Stimulated activated effector memory CD8-positive, alpha-beta T cell treated with anti-CD3 and anti-CD28 coated beads, Interleukin-12 subunit alpha, Interleukin-12 subunit beta, amount 100 ng/mL, for 72 hours (primary cell): ENCODE results near the gene CASP12.

Source experiments
- ATAC-seq: fragments of 150-1000 bp; cut with Tn5 transposase; 2 replicates; pipeline ENCODE4 v1.10.0; 2021
- DNase-seq, 2 donors: peaks; one replicate each; pipeline ENCODE4 v3.0.0; 2021 to 2022; ENCODE audit warnings: low spot score in 2 of 2
- H3K27ac Mint-ChIP-seq: one replicate; pipeline ENCODE4 v1.8.0; 2022; ENCODE audit warnings: mild to moderate bottlenecking, mixed read lengths
- H3K36me3 Mint-ChIP-seq: one replicate; pipeline ENCODE4 v1.8.0; 2022; ENCODE audit warnings: mild to moderate bottlenecking, mixed read lengths
- H3K4me1 Mint-ChIP-seq: one replicate; pipeline ENCODE4 v1.8.0; 2022; ENCODE audit warnings: mixed read lengths
- H3K4me3 Mint-ChIP-seq: one replicate; pipeline ENCODE4 v1.8.0; 2022; ENCODE audit warnings: mild to moderate bottlenecking, mixed read lengths
- H3K9me3 Mint-ChIP-seq: one replicate; pipeline ENCODE4 v1.8.0; 2022; ENCODE audit warnings: mixed read lengths

CASP12 gene

GRCh38 chr11:104870910-104871309 lies 27.4 kb downstream of the CASP12 start:
- Mint-ChIP-seq H3K27ac (no peak overlapping the region), H3K4me3 (no peak overlapping the region), H3K9me3 (no peaks in the 10 kb centered on the region), H3K36me3 (no peaks in the 10 kb centered on the region), H3K4me1 (peaks cover 9% of the 10 kb centered on the region)
- ATAC-seq = no peak
- no peak for DNase-seq

- ATAC-seq (no peak), DNase-seq (no peak)
- H3K36me3 Mint-ChIP-seq = no peaks in the 10 kb centered on the region
- no peak overlapping the region for H3K27ac Mint-ChIP-seq
- H3K4me1 Mint-ChIP-seq = no peaks in the 10 kb centered on the region
- no peak overlapping the region for H3K4me3 Mint-ChIP-seq
- peaks cover 5% of the 10 kb centered on the region for H3K9me3 Mint-ChIP-seq
These were observed 31.4 kb downstream of the CASP12 start for GRCh38 chr11:104866815-104867214.

GRCh38 chr11:104858882-104859775 lies 39.1 kb downstream of the CASP12 start:
- H3K27ac Mint-ChIP-seq = peak overlapping the region; percentile 57

GRCh38 chr11:104856607-104857006 lies 41.7 kb downstream of the CASP12 start:
- DNase-seq = no peak
- Mint-ChIP-seq H3K4me3 (no peak overlapping the region), H3K4me1 (peaks cover 21% of the 10 kb centered on the region), H3K27ac (no peak overlapping the region), H3K9me3 (no peaks in the 10 kb centered on the region), H3K36me3 (no peaks in the 10 kb centered on the region)
- ATAC-seq = no peak

More at GRCh38 chr11:104858882-104859775, 39.1 kb downstream of the CASP12 start:
- H3K4me1 Mint-ChIP-seq = peaks cover 21% of the 10 kb centered on the region
- no peak for DNase-seq
- H3K36me3 Mint-ChIP-seq = no peaks in the 10 kb centered on the region
- H3K4me3 Mint-ChIP-seq = peak overlapping the region; percentile 31
- no peaks in the 10 kb centered on the region for H3K9me3 Mint-ChIP-seq
- ATAC-seq = peak; percentile 71

GRCh38 chr11:104855965-104856364 lies 42.3 kb downstream of the CASP12 start:
- Mint-ChIP-seq H3K36me3 (no peaks in the 10 kb centered on the region), H3K4me3 (no peak overlapping the region)

GRCh38 chr11:104853276-104853675 lies 45.0 kb downstream of the CASP12 start:
- no peak for DNase-seq
- no peaks in the 10 kb centered on the region for H3K9me3 Mint-ChIP-seq
- peaks cover 6% of the 10 kb centered on the region for H3K4me1 Mint-ChIP-seq
- H3K36me3 Mint-ChIP-seq = no peaks in the 10 kb centered on the region
- ATAC-seq = no peak
- H3K4me3 Mint-ChIP-seq = no peak overlapping the region
- no peak overlapping the region for H3K27ac Mint-ChIP-seq

More at GRCh38 chr11:104855965-104856364, 42.3 kb downstream of the CASP12 start:
- Mint-ChIP-seq H3K4me1 (peaks cover 21% of the 10 kb centered on the region), H3K27ac (no peak overlapping the region), H3K9me3 (no peaks in the 10 kb centered on the region)
- ATAC-seq (no peak), DNase-seq (no peak)

GRCh38 chr11:104852811-104853210 lies 45.4 kb downstream of the CASP12 start:
- DNase-seq (no peak), ATAC-seq (no peak)
- no peak overlapping the region for H3K27ac Mint-ChIP-seq
- no peaks in the 10 kb centered on the region for H3K9me3 Mint-ChIP-seq
- no peak overlapping the region for H3K4me3 Mint-ChIP-seq
- H3K36me3 Mint-ChIP-seq = no peaks in the 10 kb centered on the region
- peaks cover 1% of the 10 kb centered on the region for H3K4me1 Mint-ChIP-seq

- no peak overlapping the region for H3K27ac Mint-ChIP-seq
- no peaks in the 10 kb centered on the region for H3K36me3 Mint-ChIP-seq
- H3K4me3 Mint-ChIP-seq = no peak overlapping the region
- H3K9me3 Mint-ChIP-seq = no peaks in the 10 kb centered on the region
- no peak for ATAC-seq
- H3K4me1 Mint-ChIP-seq = no peaks in the 10 kb centered on the region
- DNase-seq = no peak
These were observed 52.0 kb downstream of the CASP12 start for GRCh38 chr11:104846216-104846615.

- H3K27ac Mint-ChIP-seq = no peak overlapping the region
- H3K36me3 Mint-ChIP-seq = no peaks in the 10 kb centered on the region
- H3K9me3 Mint-ChIP-seq = peaks cover 4% of the 10 kb centered on the region
- no peak for DNase-seq
- no peaks in the 10 kb centered on the region for H3K4me1 Mint-ChIP-seq
- no peak for ATAC-seq
- H3K4me3 Mint-ChIP-seq = no peak overlapping the region
These were observed 53.8 kb downstream of the CASP12 start for GRCh38 chr11:104844451-104844850.

GRCh38 chr11:104843150-104843836 lies 55.0 kb downstream of the CASP12 start:
- H3K9me3 Mint-ChIP-seq = peaks cover 9% of the 10 kb centered on the region
- H3K4me3 Mint-ChIP-seq = no peak overlapping the region
- no peak for DNase-seq
- no peaks in the 10 kb centered on the region for H3K36me3 Mint-ChIP-seq
- ATAC-seq = no peak
- no peaks in the 10 kb centered on the region for H3K4me1 Mint-ChIP-seq
- H3K27ac Mint-ChIP-seq = no peak overlapping the region

GRCh38 chr11:104841973-104842525 lies 56.2 kb downstream of the CASP12 start:
- ATAC-seq (no peak), DNase-seq (no peak)
- Mint-ChIP-seq H3K27ac (no peak overlapping the region), H3K4me3 (no peak overlapping the region), H3K4me1 (no peaks in the 10 kb centered on the region), H3K9me3 (peaks cover 9% of the 10 kb centered on the region), H3K36me3 (no peaks in the 10 kb centered on the region)

- ATAC-seq = no peak
- peaks cover 9% of the 10 kb centered on the region for H3K9me3 Mint-ChIP-seq
These were observed 57.1 kb downstream of the CASP12 start for GRCh38 chr11:104841185-104841584.

GRCh38 chr11:104837969-104838639 lies 60.2 kb downstream of the CASP12 start:
- no peak for DNase-seq
- Mint-ChIP-seq H3K4me1 (no peaks in the 10 kb centered on the region), H3K27ac (no peak overlapping the region), H3K36me3 (no peaks in the 10 kb centered on the region), H3K9me3 (peaks cover 9% of the 10 kb centered on the region), H3K4me3 (no peak overlapping the region)
- no peak for ATAC-seq

More at GRCh38 chr11:104841185-104841584, 57.1 kb downstream of the CASP12 start:
- Mint-ChIP-seq H3K36me3 (no peaks in the 10 kb centered on the region), H3K4me3 (no peak overlapping the region), H3K27ac (no peak overlapping the region), H3K4me1 (no peaks in the 10 kb centered on the region)
- DNase-seq = no peak

GRCh38 chr11:104836691-104837090 lies 61.6 kb downstream of the CASP12 start:
- Mint-ChIP-seq H3K27ac (no peak overlapping the region), H3K9me3 (peaks cover 9% of the 10 kb centered on the region), H3K36me3 (no peaks in the 10 kb centered on the region), H3K4me1 (no peaks in the 10 kb centered on the region), H3K4me3 (no peak overlapping the region)
- ATAC-seq (no peak), DNase-seq (no peak)
